SK-N-SH (cell line): ENCODE results near the gene EVC. TPM values are rescaled to one million over a fixed set of nuclear protein-coding genes. Genes with fewer than 3 reads are reported as not detected.

Experiments
- CTCF ChIA-PET: fragments of 300-600, 350-600 bp; formaldehyde crosslinking; extraction: SDS; loops from one replicate; lab custom pipeline; 2021; lab: Yijun Ruan, JAX
- POLR2A ChIA-PET: fragments of 350-600 bp; sonication (Branson Sonifier 250); formaldehyde crosslinking; extraction: SDS; loops from one replicate; lab custom pipeline; 2020; ENCODE audit warnings: antibody characterized with exemption, inconsistent platforms; lab: Yijun Ruan, JAX
- DNase-seq: peaks from one replicate; pipeline ENCODE4 v3.0.0; 2012
- H2AFZ ChIP-seq: fragments of 200-600 bp; sonication (generic); 2 replicates; pipeline ENCODE4 v1.8.1; 2016; ENCODE audit warnings: antibody characterized with exemption, mild to moderate bottlenecking, low read depth
- H3F3A ChIP-seq: fragments of 200-600 bp; sonication (generic); replicated peaks from 2 replicates; pipeline ENCODE3; 2016; ENCODE audit warnings: antibody characterized with exemption, mild to moderate bottlenecking; ENCODE audit not compliant: insufficient read depth
- H3K27ac ChIP-seq, 2 experiments: fragments of 200-500 bp in 1 of 2; fragments of 200-600 bp in 1 of 2; sonication (Bioruptor generic) in 1 of 2; sonication (generic), shearing (Covaris generic) in 1 of 2; 2 replicates each; pipeline versions ENCODE4 v1.5.1 to v1.6.1; 2014 to 2016; ENCODE audit warnings: low read depth in 2 of 2, inconsistent platforms in 1 of 2, low read length in 1 of 2, mild to moderate bottlenecking in 1 of 2, mixed read lengths in 1 of 2
- H3K27me3 ChIP-seq: fragments of 200-600 bp; sonication (generic), shearing (Covaris generic); 2 replicates; pipeline ENCODE4 v1.6.1; 2016; ENCODE audit warnings: mixed run types; ENCODE audit not compliant: insufficient read depth
- H3K36me3 ChIP-seq, 2 experiments: fragments of 200-500 bp in 1 of 2; fragments of 200-600 bp in 1 of 2; sonication (Bioruptor generic) in 1 of 2; sonication (generic) in 1 of 2; replicated peaks in 1 of 2; 2 replicates each; pipeline versions ENCODE3 to v1.5.1; 2014 to 2016; ENCODE audit warnings: low read length in 1 of 2, mild to moderate bottlenecking in 1 of 2; ENCODE audit not compliant: insufficient read depth in 2 of 2, control insufficient read depth in 1 of 2
- H3K4me1 ChIP-seq, 2 experiments: fragments of 200-500 bp in 1 of 2; fragments of 200-600 bp in 1 of 2; sonication (Bioruptor generic) in 1 of 2; sonication (generic), shearing (Covaris generic) in 1 of 2; 2 replicates each; pipeline versions ENCODE4 v1.5.1 to v1.6.1; 2014 to 2016; ENCODE audit warnings: low read depth in 1 of 2, low read length in 1 of 2, mixed run types in 1 of 2; ENCODE audit not compliant: insufficient read depth in 2 of 2, control insufficient read depth in 1 of 2
- H3K4me2 ChIP-seq: fragments of 200-600 bp; sonication (generic), shearing (Covaris generic); 2 replicates; pipeline ENCODE4 v1.6.1; 2017; ENCODE audit warnings: mixed run types
- H3K4me3 ChIP-seq, 2 experiments: fragments of 200-500 bp in 1 of 2; fragments of 200-600 bp in 1 of 2; sonication (Bioruptor generic) in 1 of 2; sonication (generic), shearing (Covaris generic) in 1 of 2; 2 replicates each; pipeline versions ENCODE4 v1.5.1 to v1.8.1; 2014 to 2016; ENCODE audit warnings: low read depth in 2 of 2, inconsistent platforms in 1 of 2, low read length in 1 of 2, mild to moderate bottlenecking in 1 of 2, mixed read lengths in 1 of 2, moderate library complexity in 1 of 2
- H3K79me2 ChIP-seq: fragments of 200-600 bp; sonication (generic); 2 replicates; pipeline ENCODE4 v1.8.1; 2017; ENCODE audit warnings: mild to moderate bottlenecking; ENCODE audit not compliant: insufficient read depth
- H3K9ac ChIP-seq: fragments of 200-600 bp; sonication (generic); 2 replicates; pipeline ENCODE4 v1.6.1; 2017; ENCODE audit warnings: mixed run types
- H3K9me2 ChIP-seq: fragments of 200-600 bp; sonication (generic); 2 replicates; pipeline ENCODE4 v1.6.1; 2017; ENCODE audit warnings: mixed run types
- H3K9me3 ChIP-seq: fragments of 200-600 bp; sonication (generic); 2 replicates; pipeline ENCODE4 v1.6.1; 2017; ENCODE audit warnings: mixed run types, mild to moderate bottlenecking, moderate library complexity
- H4K20me1 ChIP-seq: fragments of 200-600 bp; sonication (generic); 2 replicates; pipeline ENCODE4 v1.6.1; 2017; ENCODE audit warnings: mild to moderate bottlenecking, mixed run types; ENCODE audit not compliant: insufficient read depth
- CHD2 ChIP-seq: fragments of 150-350 bp; IDR thresholded peaks from 2 replicates; pipeline ENCODE4 v1.6.1; 2018; ENCODE audit warnings: low read length; ENCODE audit not compliant: partially characterized antibody
- CTCF ChIP-seq: fragments of 200-600 bp; sonication (generic); IDR thresholded peaks from 2 replicates; pipeline ENCODE4 v1.6.1; 2017; ENCODE audit warnings: antibody characterized with exemption, mild to moderate bottlenecking, moderate library complexity
- ELF1 ChIP-seq: IDR thresholded peaks from 2 replicates; pipeline ENCODE4 v1.4.0; 2012
- EZH2phosphoT487 ChIP-seq: fragments of 200-600 bp; sonication (generic); IDR thresholded peaks from 2 replicates; pipeline ENCODE4 v1.6.1; 2017; ENCODE audit warnings: low read depth, mixed run types, mild to moderate bottlenecking, antibody characterized with exemption, moderate library complexity, borderline replicate concordance
- FOSL2 ChIP-seq: IDR thresholded peaks from 2 replicates; pipeline ENCODE4 v1.4.0; 2012; ENCODE audit warnings: low read depth, mild to moderate bottlenecking, moderate library complexity, borderline replicate concordance
- FOXJ3 ChIP-seq: sonication (generic); formaldehyde crosslinking; IDR thresholded peaks from 2 replicates; pipeline ENCODE4 v1.5.1; 2020; ENCODE audit warnings: mild to moderate bottlenecking, missing genetic modification reagents
- FOXM1 ChIP-seq: IDR thresholded peaks from 2 replicates; pipeline ENCODE4 v1.4.0; 2012; ENCODE audit warnings: low read depth, mild to moderate bottlenecking
- GABPA ChIP-seq: IDR thresholded peaks from 2 replicates; pipeline ENCODE4 v1.4.0; 2012; ENCODE audit warnings: low read depth, mild to moderate bottlenecking
- IRF3 ChIP-seq: fragments of 150-350 bp; IDR thresholded peaks from 2 replicates; pipeline ENCODE4 v1.6.1; 2016; ENCODE audit warnings: mild to moderate bottlenecking, low read depth, low read length
- JUND ChIP-seq: IDR thresholded peaks from 2 replicates; pipeline ENCODE4 v1.4.0; 2012
- MEF2A ChIP-seq: IDR thresholded peaks from 2 replicates; pipeline ENCODE4 v1.4.0; 2012; ENCODE audit warnings: low read depth, borderline replicate concordance
- MXI1 ChIP-seq: IDR thresholded peaks from 2 replicates; pipeline ENCODE4 v1.6.1; 2012; ENCODE audit warnings: mild to moderate bottlenecking, low read depth, low read length, improper control_type of control experiment
- NRF1 ChIP-seq: IDR thresholded peaks from 2 replicates; pipeline ENCODE4 v1.6.1; 2012; ENCODE audit warnings: low read depth, mild to moderate bottlenecking, low read length
- POLR2AphosphoS5 ChIP-seq: IDR thresholded peaks from 2 replicates; pipeline ENCODE4 v1.6.1; 2012; ENCODE audit warnings: low read depth, low read length
- RCOR1 ChIP-seq: fragments of 150-350 bp; IDR thresholded peaks from 2 replicates; pipeline ENCODE4 v1.6.1; 2017; ENCODE audit warnings: antibody characterized with exemption, low read length
- REST ChIP-seq: IDR thresholded peaks from 2 replicates; pipeline ENCODE4 v1.6.1; 2012; ENCODE audit warnings: mild to moderate bottlenecking, low read depth, low read length, moderate library complexity
- RXRA ChIP-seq: IDR thresholded peaks from 2 replicates; pipeline ENCODE4 v1.4.0; 2012; ENCODE audit warnings: low read depth, mild to moderate bottlenecking, borderline replicate concordance
- SIN3A ChIP-seq: IDR thresholded peaks from 2 replicates; pipeline ENCODE4 v1.6.1; 2012; ENCODE audit warnings: low read depth, mild to moderate bottlenecking, low read length, moderate library complexity, borderline replicate concordance
- TAF1 ChIP-seq: IDR thresholded peaks from 2 replicates; pipeline ENCODE4 v1.6.1; 2012; ENCODE audit warnings: low read depth, mild to moderate bottlenecking, low read length, moderate library complexity, borderline replicate concordance
- TCF12 ChIP-seq: IDR thresholded peaks from 2 replicates; pipeline ENCODE4 v1.4.0; 2012
- TEAD4 ChIP-seq: IDR thresholded peaks from 2 replicates; pipeline ENCODE4 v1.4.0; 2012; ENCODE audit warnings: mild to moderate bottlenecking, borderline replicate concordance; ENCODE audit not compliant: insufficient read depth
- USF1 ChIP-seq: IDR thresholded peaks from 2 replicates; pipeline ENCODE4 v1.4.0; 2012; ENCODE audit warnings: low read depth, borderline replicate concordance
- YY1 ChIP-seq: IDR thresholded peaks from 2 replicates; pipeline ENCODE4 v1.4.0; 2012; ENCODE audit warnings: low read depth, mild to moderate bottlenecking
- ZBTB33 ChIP-seq: IDR thresholded peaks from 2 replicates; pipeline ENCODE4 v1.4.0; 2012; ENCODE audit warnings: low read depth, borderline replicate concordance
- WGBS: methylation state at CpG from one replicate; pipeline ENCODE4 v1.1.6; 2017; ENCODE audit warnings: low lambda C conversion rate; 5-methylcytosine and 5-hydroxymethylcytosine counted together
- polyA plus RNA-seq, 3 experiments: library from polyadenylated mRNA; depleted of rRNA; stranded (reverse); fragments of >200 nt; gene quantifications; 2 replicates each; pipeline ENCODE4 v1.2.3, GENCODE V29; 2012

EVC gene
- 3.8 and 4.2 TPM in 2 replicates for polyA plus RNA-seq (2012; rRNA removed)
- 2.8 and 3.7 TPM in 2 replicates for polyA plus RNA-seq (2012; cell fraction: cytosol; rRNA removed)
- polyA plus RNA-seq (2012; cell fraction: nucleus; rRNA removed): 10.2 and 18.2 TPM in 2 replicates

GRCh38 chr4:5710961-5711478 lies at the start of gene EVC:
Gene EVC (plus strand): TSS chr4:5711201. CDS start chr4:5711381, 180 bp downstream.
- H4K20me1 ChIP-seq: no peaks in the 10 kb centered on the region
- H3K9me3 ChIP-seq: no peaks in the 10 kb centered on the region
- WGBS: 4% methylated on average over 9 of the region's 49 CpGs
- H2AFZ ChIP-seq: peak within 1 kb of the TSS; percentile 100
- peak within 1 kb of the TSS; percentile 65 to 75 for H3K4me3 ChIP-seq
- peak; percentile 90 for DNase-seq
- peak within 1 kb of the TSS; percentile 65 for H3K9ac ChIP-seq
- H3F3A ChIP-seq: no peaks in the 10 kb centered on the region
- peak within 1 kb of the TSS; percentile 91 for H3K4me2 ChIP-seq
- ChIA-PET CTCF (interaction anchor here (0.6 to 1.6 kb wide), 5 partner anchors 24 to 316 kb away, joined by 3 to 4 read pairs (median 3); no protein-coding TSS in a partner anchor), POLR2A (no interaction called here)
- H3K4me1 ChIP-seq: peaks cover 3 to 30% of the 10 kb centered on the region in 2 experiments; a peak in 1 of 4 replicates
- H3K9me2 ChIP-seq: no peaks in the 10 kb centered on the region
- peaks cover 0 to 12% of the 10 kb centered on the region in 2 experiments for H3K36me3 ChIP-seq
- peak within 1 kb of the TSS; percentile 48 to 79; a peak in 3 of 4 replicates for H3K27ac ChIP-seq
- H3K27me3 ChIP-seq: no peaks in the 10 kb centered on the region
- peaks cover 44% of the 10 kb centered on the region for H3K79me2 ChIP-seq
- peak; percentile 64; the same call in 1 of the 2 replicates for TF ChIP-seq TAF1
- no peak for TF ChIP-seq YY1
- no peak for TF ChIP-seq ELF1
- TF ChIP-seq RCOR1: 0 out of 2 replicates have a peak, but pooled peaks have one; percentile 5
- no peak for TF ChIP-seq TEAD4
- no peak for TF ChIP-seq JUND
- no peak for TF ChIP-seq EZH2phosphoT487
- no peak for TF ChIP-seq REST
- peak; percentile 79 for TF ChIP-seq NRF1
- TF ChIP-seq SIN3A: no peak
- TF ChIP-seq IRF3: no peak
- no peak for TF ChIP-seq MEF2A
- TF ChIP-seq RXRA: no peak
- no peak for TF ChIP-seq FOXJ3
- TF ChIP-seq ZBTB33: no peak
- no peak for TF ChIP-seq TCF12
- TF ChIP-seq FOSL2: no peak
- peak; percentile 78 for TF ChIP-seq POLR2AphosphoS5
- no peak for TF ChIP-seq USF1
- no peak for TF ChIP-seq MXI1
- no peak for TF ChIP-seq GABPA
- 0 out of 2 replicates have a peak, but pooled peaks have one; percentile 8 for TF ChIP-seq CTCF
- TF ChIP-seq FOXM1: no peak
- no peak for TF ChIP-seq CHD2
